ENCODE data around the gene WNK2. TPM values are rescaled to one million over a fixed set of nuclear protein-coding genes. Genes with fewer than 3 reads are reported as not detected.

WNK2 gene
- total and polyA plus RNA-seq, 12 donors = 16.6 to 236 (median 178) TPM

DNA sequence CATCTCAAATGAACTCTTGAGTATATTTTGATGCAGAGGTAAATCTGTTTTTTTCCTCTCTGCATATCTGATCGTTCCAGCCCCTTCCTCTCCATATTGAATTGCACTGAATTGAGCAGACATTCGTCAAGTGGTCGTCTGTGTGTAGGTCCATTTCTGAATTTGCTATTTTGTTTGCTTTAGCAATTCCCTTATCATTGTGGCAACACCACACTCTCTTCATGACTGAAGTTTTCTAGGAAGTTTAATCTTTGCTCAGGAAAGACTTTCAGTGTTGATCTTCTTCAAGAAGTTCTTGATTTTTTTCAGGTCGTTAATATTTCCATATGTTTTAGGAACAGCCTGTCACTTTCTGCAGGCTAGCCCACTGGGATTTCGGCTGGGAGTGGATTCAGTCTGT, 132.0 kb downstream of the WNK2 start:
- no peak for ATAC-seq
- H3K9me3 ChIP-seq = no peaks in the 10 kb centered on the region
- TF ChIP-seq, protein P1, sequence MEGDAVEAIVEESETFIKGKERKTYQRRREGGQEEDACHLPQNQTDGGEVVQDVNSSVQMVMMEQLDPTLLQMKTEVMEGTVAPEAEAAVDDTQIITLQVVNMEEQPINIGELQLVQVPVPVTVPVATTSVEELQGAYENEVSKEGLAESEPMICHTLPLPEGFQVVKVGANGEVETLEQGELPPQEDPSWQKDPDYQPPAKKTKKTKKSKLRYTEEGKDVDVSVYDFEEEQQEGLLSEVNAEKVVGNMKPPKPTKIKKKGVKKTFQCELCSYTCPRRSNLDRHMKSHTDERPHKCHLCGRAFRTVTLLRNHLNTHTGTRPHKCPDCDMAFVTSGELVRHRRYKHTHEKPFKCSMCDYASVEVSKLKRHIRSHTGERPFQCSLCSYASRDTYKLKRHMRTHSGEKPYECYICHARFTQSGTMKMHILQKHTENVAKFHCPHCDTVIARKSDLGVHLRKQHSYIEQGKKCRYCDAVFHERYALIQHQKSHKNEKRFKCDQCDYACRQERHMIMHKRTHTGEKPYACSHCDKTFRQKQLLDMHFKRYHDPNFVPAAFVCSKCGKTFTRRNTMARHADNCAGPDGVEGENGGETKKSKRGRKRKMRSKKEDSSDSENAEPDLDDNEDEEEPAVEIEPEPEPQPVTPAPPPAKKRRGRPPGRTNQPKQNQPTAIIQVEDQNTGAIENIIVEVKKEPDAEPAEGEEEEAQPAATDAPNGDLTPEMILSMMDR (IDR thresholded peaks at IDR 0.05) = no peak
- H3K36me3 ChIP-seq = peaks cover 0 to 27% (median 0%) of the 10 kb centered on the region in 9 donors
- H3K27ac ChIP-seq = no peak overlapping the region
- no peak for DNase-seq
- H3K4me1 ChIP-seq = peaks cover 0 to 9% (median 0%) of the 10 kb centered on the region in 9 donors
- 37 to 48% methylated on average over 5 of the region's 5 CpGs for WGBS, 2 donors
- H3K4me3 ChIP-seq = no peak overlapping the region
- intact Hi-C loops (cut with DNase I) = no loop called here
- H3K27me3 ChIP-seq = peaks cover 0 to 26% (median 0%) of the 10 kb centered on the region in 7 donors

DNA sequence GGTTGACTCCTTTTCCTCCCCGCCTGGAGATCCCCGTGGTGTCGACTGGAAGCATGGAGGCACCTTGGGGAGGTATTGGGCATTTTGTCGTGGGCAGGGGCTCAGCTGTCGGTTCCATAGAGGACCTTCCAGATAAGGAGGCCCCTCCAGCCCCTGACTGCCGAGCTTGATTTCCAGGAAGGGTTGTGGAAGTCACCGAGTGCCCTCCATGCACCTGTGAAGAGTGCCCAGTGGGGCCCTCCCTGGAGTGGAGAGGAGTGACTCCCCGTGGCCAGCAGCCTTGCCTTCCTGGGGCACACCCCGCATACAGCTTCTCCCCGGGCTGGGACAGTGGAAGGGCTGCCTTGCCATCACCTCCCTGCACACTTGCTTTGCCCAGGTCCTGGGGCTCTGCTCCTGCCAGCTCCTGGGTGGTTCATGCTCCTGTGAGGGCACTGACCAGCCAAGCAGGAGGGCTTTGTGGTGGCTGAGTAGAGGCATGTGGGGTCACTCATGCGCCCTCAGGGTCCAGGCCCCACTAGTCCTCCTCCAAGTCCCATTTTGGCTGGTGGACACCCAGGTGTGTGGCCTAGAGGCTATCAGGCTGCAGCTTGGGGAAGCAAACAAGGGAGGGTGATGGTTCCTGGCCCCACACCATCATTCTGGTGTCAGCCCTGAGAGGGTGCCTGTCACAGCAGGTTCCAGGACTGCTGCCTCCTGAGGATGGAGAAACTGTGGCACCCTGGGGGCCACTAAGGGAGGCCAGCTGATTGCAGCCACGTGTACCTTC, 133.0 kb downstream of the WNK2 start:
- DNase-seq (no peak), ATAC-seq (peak in 3 of 8 donors; percentile 6 to 20 (median 8))
- WGBS, 2 donors = 80 to 81% methylated on average over 12 of the region's 12 CpGs

GRCh38 chr9:93317495-93318094, 133.7 kb downstream of the WNK2 start:
- Histone ChIP-seq H3K9me3 (no peaks in the 10 kb centered on the region), H3K4me1 (peaks cover 0 to 6% (median 0%) of the 10 kb centered on the region in 9 donors), H3K27ac (no peak overlapping the region), H3K27me3 (peaks cover 0 to 26% (median 0%) of the 10 kb centered on the region in 7 donors), H3K4me3 (no peak overlapping the region), H3K36me3 (peaks cover 0 to 27% (median 0%) of the 10 kb centered on the region in 9 donors)
- DNase-seq (no peak), ATAC-seq (no peak)
- WGBS, 2 donors = 87 to 90% methylated on average over 30 of the region's 30 CpGs
- intact Hi-C loops (cut with DNase I) = no loop called here
- TF ChIP-seq, protein P1 (IDR thresholded peaks at IDR 0.05) = no peak

More for the DNA sequence above, 133.0 kb downstream of the WNK2 start:
- intact Hi-C loops (cut with DNase I) = no loop called here
- Histone ChIP-seq H3K4me1 (peaks cover 0 to 9% (median 0%) of the 10 kb centered on the region in 9 donors), H3K36me3 (peaks cover 0 to 27% (median 0%) of the 10 kb centered on the region in 9 donors), H3K27ac (no peak overlapping the region), H3K4me3 (no peak overlapping the region), H3K27me3 (peaks cover 0 to 26% (median 0%) of the 10 kb centered on the region in 7 donors), H3K9me3 (no peaks in the 10 kb centered on the region)
- TF ChIP-seq, protein P1 (IDR thresholded peaks at IDR 0.05) = no peak

DNA sequence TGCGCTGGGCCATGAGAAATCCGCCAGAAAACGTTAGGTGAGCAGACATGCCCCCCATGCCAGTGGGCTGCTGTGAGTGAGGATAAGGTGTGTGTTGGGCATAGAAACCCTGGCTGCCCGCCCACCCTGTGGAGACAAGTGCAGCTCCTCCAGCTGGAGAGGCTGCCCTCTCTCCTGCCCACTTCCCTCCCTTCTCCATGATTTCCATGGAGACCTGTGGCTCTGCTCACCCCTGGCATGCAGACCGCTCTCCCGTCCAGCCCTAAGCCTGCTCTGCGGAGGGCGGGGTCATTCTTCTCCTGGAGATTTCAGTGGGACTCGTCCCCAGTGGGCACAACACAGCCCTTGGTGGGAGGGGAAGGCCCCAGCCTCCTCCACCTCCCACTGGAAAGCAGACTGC, 134.5 kb downstream of the WNK2 start:
- no peaks in the 10 kb centered on the region for H3K9me3 ChIP-seq
- ATAC-seq (no peak), DNase-seq (no peak)
- H3K27ac ChIP-seq = no peak overlapping the region
- TF ChIP-seq, protein P1 (IDR thresholded peaks at IDR 0.05) = no peak
- WGBS, 2 donors = 80 to 82% methylated on average over 9 of the region's 9 CpGs
- no peaks in the 10 kb centered on the region for H3K4me1 ChIP-seq
- H3K4me3 ChIP-seq = no peak overlapping the region
- H3K27me3 ChIP-seq = peaks cover 0 to 26% (median 0%) of the 10 kb centered on the region in 7 donors
- peaks cover 0 to 27% (median 0%) of the 10 kb centered on the region in 9 donors for H3K36me3 ChIP-seq
- intact Hi-C loops (cut with DNase I) = no loop called here

Measured in heart right ventricle (tissue), 16 donors.